ENCODE data around the gene ATRNL1. TPM values are rescaled to one million over a fixed set of nuclear protein-coding genes. Genes with fewer than 3 reads are reported as not detected.

The ATRNL1 gene
- total and polyA plus RNA-seq, 2 of the 8 experiments (the other 6 are each of a cell fraction or from before 2014, with no cell fraction given) = 5.1 to 17.6 TPM

GRCh38 chr10:115953968-115954367, 860.8 kb downstream of the ATRNL1 start:
- Histone ChIP-seq H3K14ac (ENCODE audit: insufficient read length) (no peak overlapping the region), H3K4ac (replicated peaks; ENCODE audit: insufficient read length, low read depth, low read length) (no peak overlapping the region), H3K9ac (replicated peaks in 1 of 4; ENCODE audit: extremely low read depth in 1 of 4, low read depth in 3 of 4, low read length in 3 of 4) (no peak overlapping the region), H3K27me3 (replicated peaks in 1 of 4; ENCODE audit: control insufficient read depth in 3 of 4, extremely low read depth in 1 of 4, insufficient read depth in 3 of 4, low read length in 3 of 4) (no peaks in the 10 kb centered on the region), H3K4me1 (replicated peaks in 1 of 4; ENCODE audit: control insufficient read depth in 3 of 4, insufficient read depth in 4 of 4, low read length in 3 of 4) (peaks cover 0 to 4% (median 0%) of the 10 kb centered on the region in 4 experiments; a peak in 2 of 7 replicates), H2BK12ac (ENCODE audit: low read depth, low read length) (no peak overlapping the region), H3K56ac (replicated peaks; ENCODE audit: insufficient read length, low read depth, low read length) (no peak overlapping the region), H3K36me3 (ENCODE audit: control insufficient read depth in 2 of 4, insufficient read depth in 4 of 4, low read length in 3 of 4) (no peaks in the 10 kb centered on the region), H4K8ac (ENCODE audit: extremely low read depth, insufficient read depth, low read length) (no peak overlapping the region), H4K5ac (ENCODE audit: insufficient read length, low read depth, low read length) (no peak overlapping the region), H3K9me3 (ENCODE audit: insufficient read depth in 2 of 2, low read depth in 1 of 2, low read length in 1 of 2) (no peaks in the 10 kb centered on the region), H2BK5ac (ENCODE audit: low read depth, low read length) (no peak overlapping the region), H2AFZ (ENCODE audit: low read length) (no peak overlapping the region), H3K23ac (ENCODE audit: insufficient read length) (no peak overlapping the region), H2AK5ac (ENCODE audit: low read depth, low read length) (no peak overlapping the region), H3K4me3 (ENCODE audit: extremely low read depth in 1 of 4, insufficient read depth in 2 of 4, low read depth in 3 of 4, low read length in 4 of 4) (no peak overlapping the region), H3K18ac (ENCODE audit: extremely low read depth, low read length) (no peak overlapping the region), H4K91ac (replicated peaks; ENCODE audit: insufficient read length, low read length) (no peak overlapping the region), H3K27ac (ENCODE audit: low read depth, low read length) (no peak overlapping the region), H3K4me2 (ENCODE audit: insufficient read depth in 1 of 2, low read depth in 2 of 2, low read length in 2 of 2) (no peak overlapping the region), H4K20me1 (replicated peaks in 1 of 2; ENCODE audit: control insufficient read depth in 1 of 2, insufficient read depth in 2 of 2, low read length in 2 of 2) (no peaks in the 10 kb centered on the region), H2BK20ac (ENCODE audit: low read length) (no peak overlapping the region), H3K79me2 (ENCODE audit: control insufficient read depth in 1 of 2, insufficient read depth in 2 of 2, low read length in 2 of 2) (no peaks in the 10 kb centered on the region), H3K23me2 (ENCODE audit: low read depth, low read length) (no peaks in the 10 kb centered on the region), H3K79me1 (ENCODE audit: low read depth, low read length) (no peaks in the 10 kb centered on the region), H2BK15ac (ENCODE audit: low read length) (peak overlapping the region; percentile 12; the same call in 1 of the 2 replicates), H2BK120ac (replicated peaks; ENCODE audit: low read depth, low read length) (no peak overlapping the region)
- CTCF ChIA-PET (ENCODE audit: partially characterized antibody) = no interaction called here
- WGBS, 2 experiments (ENCODE audit: extremely low coverage in 1 of 2, insufficient coverage in 1 of 2, insufficient read length in 1 of 2, insufficient replicate concordance in 2 of 2, low coverage in 1 of 2, low lambda C conversion rate in 2 of 2, missing lambda C conversion rate in 1 of 2) = 90% methylated on average over 7 of the region's 7 CpGs; no CpG with 5 or more reads in 1 of the 2 experiments
- POLR2A ChIA-PET (ENCODE audit: partially characterized antibody) = no interaction called here
- DNase-seq (ENCODE audit: low read depth in 1 of 2, low spot score in 2 of 2) (no peak), FAIRE-seq (no peak)
- TF ChIP-seq BACH1 (IDR thresholded peaks at IDR 0.05; ENCODE audit: low read length) (no peak), SRF (IDR thresholded peaks at IDR 0.05; ENCODE audit: low read depth, low read length) (no peak), CEBPB (IDR thresholded peaks at IDR 0.05; ENCODE audit: low read depth, low read length) (no peak)

All from H1 (cell line).